HG02852 (cell line): ENCODE data around the gene ANKRD18B.
"Not testable (repeated sequence)": the region's sequence is repeated elsewhere in the genome, so short reads cannot be mapped to it uniquely, and the experiment has no call there.

Experiments used
- ATAC-seq: cut with Tn5 transposase; IDR thresholded peaks from one replicate; pipeline ENCODE4 v1.9.1; 2021; ENCODE audit warnings: mild to moderate bottlenecking, moderate library complexity; ENCODE audit not compliant: unreplicated experiment

The ANKRD18B gene

DNA sequence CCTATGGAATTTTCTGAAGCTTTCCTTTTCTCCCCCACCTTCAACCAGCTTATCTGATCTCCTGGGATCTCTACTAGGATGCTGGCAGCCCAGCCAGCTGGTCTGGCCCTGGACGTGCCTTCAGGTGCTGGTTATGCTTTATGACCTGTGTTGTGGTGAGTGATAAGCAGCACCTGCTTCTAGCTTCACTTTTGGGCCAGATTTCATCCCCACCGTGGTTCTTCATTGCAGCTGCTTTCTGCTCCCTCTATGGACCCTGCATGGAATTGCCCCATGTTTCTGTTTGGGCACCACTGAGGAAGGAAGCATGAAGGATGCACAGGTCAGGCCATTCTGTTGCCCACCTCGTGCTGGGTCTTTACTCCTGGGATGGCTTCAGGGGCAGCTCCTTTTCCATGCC, 80.2 kb downstream of the ANKRD18B start:
- not testable (repeated sequence) for ATAC-seq

DNA sequence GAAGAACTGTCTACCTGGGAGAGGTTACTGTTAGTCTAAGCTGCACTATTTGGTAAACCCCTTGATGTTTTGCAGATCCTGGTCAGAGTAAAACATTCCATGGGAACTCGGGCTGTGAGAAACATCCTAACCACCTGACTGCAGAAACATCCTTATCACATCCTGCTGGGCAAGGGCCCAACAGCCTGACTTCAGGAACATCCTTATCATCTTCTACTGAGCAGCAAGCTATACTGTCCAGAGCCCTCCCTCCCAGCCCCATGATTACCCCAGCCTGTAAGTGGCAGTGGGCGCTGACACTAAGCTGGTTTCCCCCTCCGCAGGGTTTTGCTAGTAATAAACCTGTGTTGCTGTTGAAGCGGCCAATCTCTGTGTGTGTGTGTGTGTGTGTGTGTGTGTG, 80.9 kb downstream of the ANKRD18B start:
- not testable (repeated sequence) for ATAC-seq

GRCh38 chr9:33611358-33611757, 87.3 kb downstream of the ANKRD18B start:
- ATAC-seq, result no peak

- ATAC-seq, result not testable (repeated sequence)
Observed at GRCh38 chr9:33612410-33612809, 88.4 kb downstream of the ANKRD18B start.

- no peak for ATAC-seq
Observed at GRCh38 chr9:33614001-33614687, 90.1 kb downstream of the ANKRD18B start.

GRCh38 chr9:33618370-33618769, 94.3 kb downstream of the ANKRD18B start:
- not testable (repeated sequence) for ATAC-seq

GRCh38 chr9:33619666-33620404, 95.8 kb downstream of the ANKRD18B start:
- ATAC-seq, result no peak

- no peak for ATAC-seq
Observed at GRCh38 chr9:33620738-33621439, 96.8 kb downstream of the ANKRD18B start.
